Activated effector memory CD4-positive, alpha-beta T cell treated with Interleukin-2 at 50 U/mL for 16 hours (primary cell): ENCODE data around the gene TAF7L.

Experiments used
- DNase-seq: peaks from one replicate; pipeline ENCODE4 v3.0.0-alpha.2; 2020

Gene TAF7L

GRCh38 chrX:101219864-101220346, 71.2 kb downstream of the TAF7L start:
- DNase-seq, result no peak

DNA sequence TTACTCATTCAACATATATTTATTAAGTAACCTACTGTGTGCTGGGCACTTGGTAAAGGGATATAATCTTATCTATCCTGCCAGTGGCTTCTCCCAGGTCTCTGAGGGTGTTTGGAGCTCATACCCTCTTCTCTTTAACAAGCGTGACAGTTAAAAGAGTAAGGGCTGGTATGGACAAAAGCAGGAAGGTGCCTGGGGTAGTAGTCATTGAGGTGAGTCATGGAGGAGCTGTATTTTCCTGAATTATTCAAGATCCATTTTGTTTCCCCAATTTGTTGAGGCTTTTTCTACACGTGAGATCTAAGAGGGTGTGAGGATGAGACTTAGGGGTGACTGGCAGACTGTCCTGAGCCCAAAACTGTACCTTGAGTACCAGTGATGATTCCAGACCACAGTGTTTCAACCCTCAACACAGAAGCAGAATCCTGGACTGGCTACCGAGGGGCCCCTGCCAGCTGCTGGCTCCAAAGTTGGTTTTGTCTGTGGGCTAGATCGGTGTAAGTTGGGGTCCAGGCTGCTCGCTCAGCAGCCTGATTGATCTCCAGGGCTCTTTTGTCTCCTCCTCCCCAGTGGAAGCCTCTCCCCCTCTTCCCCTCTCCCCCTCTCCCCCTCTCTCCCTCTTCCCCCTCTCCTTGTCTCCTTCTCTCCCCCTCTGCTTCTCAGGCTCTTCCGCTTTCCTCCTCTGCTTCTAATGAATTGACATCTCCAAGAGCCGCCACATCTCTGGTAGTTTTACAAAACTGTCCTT, 71.8 kb downstream of the TAF7L start, which contains the start of gene DRP2:
DRP2 (plus strand) TSS at position 671 of the 748 bp plus-strand sequence. CDS start 11,862 bp downstream, outside the sequence.
- no peak for DNase-seq
